GDM1 (cell line): ENCODE data around the gene SMPD2.

Experiments used
- DNase-seq: peaks from one replicate; lab custom pipeline; 2025; lab: John Stamatoyannopoulos, UW

SMPD2 gene

GRCh38 chr6:109485266-109485935 lies 44.9 kb downstream of the SMPD2 start:
- DNase-seq: no peak

GRCh38 chr6:109486068-109486467 lies 45.5 kb downstream of the SMPD2 start:
- no peak for DNase-seq

- no peak for DNase-seq
These were observed 47.5 kb downstream of the SMPD2 start for GRCh38 chr6:109488001-109488400.

- no peak for DNase-seq
These were observed 50.2 kb downstream of the SMPD2 start for GRCh38 chr6:109490713-109491112.

- DNase-seq: no peak
These were observed 50.8 kb downstream of the SMPD2 start for GRCh38 chr6:109491207-109491938.
